Trophoblast cell (in vitro differentiated cells and primary cell): ENCODE measurements around the gene CACNA1C.
A peak's percentile ranks its signal among the peaks of the same experiment; 100 is the strongest.

Experiments
- DNase-seq, 2 donors: peaks; one replicate each; pipeline ENCODE4 v3.0.0-alpha.2; 2016
- H2AFZ ChIP-seq: 2 replicates; pipeline ENCODE4 v1.6.1; 2013; ENCODE audit warnings: low read length, moderate library complexity, mild to moderate bottlenecking; ENCODE audit not compliant: insufficient read depth, poor library complexity
- H2AK5ac ChIP-seq: 2 replicates; pipeline ENCODE4 v1.6.1; 2013; ENCODE audit warnings: mild to moderate bottlenecking, low read length
- H2BK120ac ChIP-seq: 2 replicates; pipeline ENCODE4 v1.6.1; 2013; ENCODE audit warnings: low read length, mild to moderate bottlenecking, moderate library complexity; ENCODE audit not compliant: insufficient read depth, poor library complexity
- H2BK12ac ChIP-seq: 2 replicates; pipeline ENCODE4 v1.6.1; 2013; ENCODE audit warnings: mild to moderate bottlenecking, low read length, moderate library complexity
- H2BK5ac ChIP-seq: 2 replicates; pipeline ENCODE4 v1.6.1; 2013; ENCODE audit warnings: low read length, low read depth, moderate library complexity, mild to moderate bottlenecking; ENCODE audit not compliant: poor library complexity
- H3K14ac ChIP-seq: 2 replicates; pipeline ENCODE4 v1.6.1; 2013; ENCODE audit warnings: mild to moderate bottlenecking, low read length
- H3K18ac ChIP-seq: 2 replicates; pipeline ENCODE4 v1.6.1; 2013; ENCODE audit warnings: mild to moderate bottlenecking, low read length
- H3K23ac ChIP-seq: 2 replicates; pipeline ENCODE4 v1.6.1; 2013; ENCODE audit warnings: low read length
- H3K27ac ChIP-seq: 2 replicates; pipeline ENCODE4 v1.5.1; 2013; ENCODE audit warnings: low read depth, mild to moderate bottlenecking, inconsistent platforms, low read length, moderate library complexity
- H3K27me3 ChIP-seq: 2 replicates; pipeline ENCODE4 v1.6.1; 2013; ENCODE audit warnings: inconsistent platforms, mild to moderate bottlenecking, low read length, moderate library complexity; ENCODE audit not compliant: insufficient read depth
- H3K36me3 ChIP-seq, 2 experiments: 1 replicate in 1 of 2; 2 replicates in 1 of 2; pipeline ENCODE4 v1.6.1; 2013; ENCODE audit warnings: low read length in 2 of 2, mild to moderate bottlenecking in 2 of 2, moderate library complexity in 1 of 2; ENCODE audit not compliant: insufficient read depth in 2 of 2, control insufficient read depth in 1 of 2
- H3K4ac ChIP-seq: 2 replicates; pipeline ENCODE4 v1.6.1; 2013; ENCODE audit warnings: low read depth, mild to moderate bottlenecking, low read length, moderate library complexity
- H3K4me1 ChIP-seq, 2 experiments: 1 replicate in 1 of 2; 2 replicates in 1 of 2; pipeline ENCODE4 v1.6.1; 2013; ENCODE audit warnings: low read length in 2 of 2, mild to moderate bottlenecking in 2 of 2, moderate library complexity in 1 of 2; ENCODE audit not compliant: insufficient read depth in 2 of 2, control insufficient read depth in 1 of 2
- H3K4me2 ChIP-seq: 2 replicates; pipeline ENCODE4 v1.6.1; 2013; ENCODE audit warnings: inconsistent platforms, mild to moderate bottlenecking, low read length, moderate library complexity
- H3K4me3 ChIP-seq: 2 replicates; pipeline ENCODE4 v1.5.1; 2013; ENCODE audit warnings: mild to moderate bottlenecking, low read depth, low read length, inconsistent platforms
- H3K79me1 ChIP-seq: one replicate; pipeline ENCODE4 v1.6.1; 2013; ENCODE audit warnings: low read length
- H3K79me2 ChIP-seq: 2 replicates; pipeline ENCODE4 v1.6.1; 2013; ENCODE audit warnings: low read length, mild to moderate bottlenecking; ENCODE audit not compliant: control insufficient read depth, insufficient read depth, poor library complexity
- H3K9ac ChIP-seq: 2 replicates; pipeline ENCODE4 v1.6.1; 2013; ENCODE audit warnings: mild to moderate bottlenecking, low read length
- H3K9me3 ChIP-seq: 2 replicates; pipeline ENCODE4 v1.6.1; 2013; ENCODE audit warnings: low read depth, mild to moderate bottlenecking, control low read depth, inconsistent platforms, low read length; ENCODE audit not compliant: insufficient read depth
- H4K12ac ChIP-seq: 2 replicates; pipeline ENCODE4 v1.6.1; 2013; ENCODE audit warnings: low read depth, mild to moderate bottlenecking, low read length, moderate library complexity
- H4K8ac ChIP-seq: 2 replicates; pipeline ENCODE4 v1.6.1; 2013; ENCODE audit warnings: low read depth, mild to moderate bottlenecking, low read length, moderate library complexity
- H4K91ac ChIP-seq: one replicate; pipeline ENCODE4 v1.6.1; 2013; ENCODE audit warnings: low read depth, mild to moderate bottlenecking, low read length, moderate library complexity
- WGBS: extraction: QIAGEN DNeasy Blood & Tissue Kit; methylation state at CpG from one replicate; pipeline ENCODE4 v1.1.7; 2013; ENCODE audit warnings: missing lambda C conversion rate; ENCODE audit not compliant: insufficient read length, insufficient coverage; ENCODE audit errors: extremely low coverage; 5-methylcytosine and 5-hydroxymethylcytosine counted together

The CACNA1C gene

GRCh38 chr12:2344885-2345284 lies 292.1 kb downstream of the CACNA1C start:
- Histone ChIP-seq H3K4me3 (no peak overlapping the region), H2AK5ac (no peak overlapping the region), H2BK120ac (no peak overlapping the region), H4K12ac (no peak overlapping the region), H3K4me1 (peaks cover 22 to 38% of the 10 kb centered on the region in 2 experiments), H3K4me2 (no peak overlapping the region), H3K27me3 (no peaks in the 10 kb centered on the region), H3K27ac (no peak overlapping the region), H3K18ac (no peak overlapping the region), H3K9ac (no peak overlapping the region), H4K91ac (no peak overlapping the region), H3K79me1 (peaks cover 10% of the 10 kb centered on the region), H3K9me3 (no peaks in the 10 kb centered on the region), H2AFZ (no peak overlapping the region), H2BK12ac (no peak overlapping the region), H3K36me3 (no peaks in the 10 kb centered on the region), H4K8ac (no peak overlapping the region), H3K79me2 (peaks cover 2% of the 10 kb centered on the region), H3K23ac (no peak overlapping the region), H2BK5ac (no peak overlapping the region), H3K4ac (no peak overlapping the region), H3K14ac (no peak overlapping the region)
- DNase-seq = no peak
- WGBS = no CpG with 5 or more reads among the region's 4 CpGs

GRCh38 chr12:2345902-2346301 lies 293.1 kb downstream of the CACNA1C start:
- Histone ChIP-seq H3K4me3 (no peak overlapping the region), H4K12ac (no peak overlapping the region), H3K4me1 (peaks cover 22 to 36% of the 10 kb centered on the region in 2 experiments), H2AK5ac (peak overlapping the region; percentile 2), H3K23ac (no peak overlapping the region), H3K79me2 (peaks cover 2% of the 10 kb centered on the region), H4K8ac (no peak overlapping the region), H2AFZ (no peak overlapping the region), H3K27me3 (no peaks in the 10 kb centered on the region), H4K91ac (peak overlapping the region; percentile 4), H3K4ac (no peak overlapping the region), H3K9ac (no peak overlapping the region), H3K36me3 (no peaks in the 10 kb centered on the region), H3K18ac (peak overlapping the region; percentile 10), H3K9me3 (no peaks in the 10 kb centered on the region), H3K4me2 (no peak overlapping the region), H2BK12ac (peak overlapping the region; percentile 74), H2BK5ac (no peak overlapping the region), H3K14ac (peak overlapping the region; percentile 23), H2BK120ac (no peak overlapping the region), H3K79me1 (peaks cover 9% of the 10 kb centered on the region), H3K27ac (no peak overlapping the region)
- WGBS = no CpG with 5 or more reads among the region's 11 CpGs
- no peak for DNase-seq

- no peak for DNase-seq
- Histone ChIP-seq H3K9me3 (no peaks in the 10 kb centered on the region), H3K27me3 (no peaks in the 10 kb centered on the region), H3K4me1 (peaks cover 22 to 31% of the 10 kb centered on the region in 2 experiments), H2AFZ (no peak overlapping the region), H4K91ac (no peak overlapping the region), H3K79me1 (peaks cover 6% of the 10 kb centered on the region), H3K9ac (no peak overlapping the region), H2BK5ac (no peak overlapping the region), H3K79me2 (peaks cover 2% of the 10 kb centered on the region), H2BK12ac (peak overlapping the region; percentile 5), H3K4ac (no peak overlapping the region), H3K4me3 (no peak overlapping the region), H4K12ac (no peak overlapping the region), H4K8ac (no peak overlapping the region), H3K36me3 (no peaks in the 10 kb centered on the region), H3K27ac (no peak overlapping the region), H3K4me2 (no peak overlapping the region), H2BK120ac (no peak overlapping the region), H3K23ac (no peak overlapping the region), H3K14ac (no peak overlapping the region), H3K18ac (no peak overlapping the region), H2AK5ac (no peak overlapping the region)
- no CpG with 5 or more reads among the region's 5 CpGs for WGBS
Measured at GRCh38 chr12:2346416-2346815, 293.6 kb downstream of the CACNA1C start.

- no peak overlapping the region for H3K23ac ChIP-seq
- no peak overlapping the region for H3K9ac ChIP-seq
- no peaks in the 10 kb centered on the region for H3K27me3 ChIP-seq
- peak overlapping the region; percentile 40 for H4K91ac ChIP-seq
- no peak for DNase-seq
- H3K36me3 ChIP-seq = no peaks in the 10 kb centered on the region
- H3K4me3 ChIP-seq = no peak overlapping the region
- H2AK5ac ChIP-seq = no peak overlapping the region
- no peak overlapping the region for H2BK5ac ChIP-seq
- no peak overlapping the region for H4K8ac ChIP-seq
- peaks cover 22 to 27% of the 10 kb centered on the region in 2 experiments for H3K4me1 ChIP-seq
- H3K9me3 ChIP-seq = no peaks in the 10 kb centered on the region
- H3K18ac ChIP-seq = peak overlapping the region; percentile 42
- H2BK120ac ChIP-seq = no peak overlapping the region
- no peak overlapping the region for H2AFZ ChIP-seq
- H3K27ac ChIP-seq = no peak overlapping the region
- H4K12ac ChIP-seq = no peak overlapping the region
- H3K4ac ChIP-seq = no peak overlapping the region
- H3K79me1 ChIP-seq = peaks cover 6% of the 10 kb centered on the region
- peak overlapping the region; percentile 34 for H2BK12ac ChIP-seq
- no peak overlapping the region for H3K4me2 ChIP-seq
- peaks cover 2% of the 10 kb centered on the region for H3K79me2 ChIP-seq
- no CpG with 5 or more reads among the region's 6 CpGs for WGBS
- H3K14ac ChIP-seq = no peak overlapping the region
Measured at GRCh38 chr12:2347137-2347843, 294.5 kb downstream of the CACNA1C start.
